PC-3 (cell line): ENCODE results near the gene RFC3.

Experiments
- EZH2 ChIP-seq: fragments of 300-600 bp; sonication (generic); IDR thresholded peaks from one replicate; pipeline ENCODE4 v1.6.1; 2017; ENCODE audit warnings: antibody characterized with exemption, mild to moderate bottlenecking, low read length; ENCODE audit not compliant: unreplicated experiment
- EZH2phosphoT487 ChIP-seq: fragments of 300-600 bp; sonication (generic); IDR thresholded peaks from 2 replicates; pipeline ENCODE4 v1.6.1; 2018; ENCODE audit warnings: mild to moderate bottlenecking, antibody characterized with exemption, low read length, borderline replicate concordance
- TF ChIP-seq, protein P1 (sequence below): fragments of 300-600 bp; sonication (generic); conservative IDR thresholded peaks from 2 replicates; pipeline ENCODE4 v1.5.1; 2017; ENCODE audit warnings: antibody characterized with exemption, low read depth, mild to moderate bottlenecking, low read length

DNA sequence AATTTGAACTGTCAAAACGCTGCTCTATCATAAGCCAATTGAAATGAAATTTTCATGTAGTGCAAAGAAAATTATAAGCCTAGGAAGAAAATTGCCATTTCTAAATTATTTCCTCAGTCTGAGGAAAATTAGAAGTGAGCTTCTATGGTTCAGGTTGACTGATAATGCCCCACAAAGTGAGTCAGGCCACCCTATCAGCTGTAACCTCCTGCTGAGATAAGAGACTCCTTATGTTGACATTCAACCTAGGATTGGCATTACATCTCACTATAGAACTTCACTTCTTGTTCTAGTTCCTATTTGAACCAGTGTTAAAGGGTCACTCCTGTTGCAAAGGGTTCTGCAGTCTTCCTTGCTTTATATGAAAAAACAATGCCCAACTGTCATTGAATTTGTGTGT, 32.6 kb upstream of the RFC3 start:
- TF ChIP-seq, protein P1, sequence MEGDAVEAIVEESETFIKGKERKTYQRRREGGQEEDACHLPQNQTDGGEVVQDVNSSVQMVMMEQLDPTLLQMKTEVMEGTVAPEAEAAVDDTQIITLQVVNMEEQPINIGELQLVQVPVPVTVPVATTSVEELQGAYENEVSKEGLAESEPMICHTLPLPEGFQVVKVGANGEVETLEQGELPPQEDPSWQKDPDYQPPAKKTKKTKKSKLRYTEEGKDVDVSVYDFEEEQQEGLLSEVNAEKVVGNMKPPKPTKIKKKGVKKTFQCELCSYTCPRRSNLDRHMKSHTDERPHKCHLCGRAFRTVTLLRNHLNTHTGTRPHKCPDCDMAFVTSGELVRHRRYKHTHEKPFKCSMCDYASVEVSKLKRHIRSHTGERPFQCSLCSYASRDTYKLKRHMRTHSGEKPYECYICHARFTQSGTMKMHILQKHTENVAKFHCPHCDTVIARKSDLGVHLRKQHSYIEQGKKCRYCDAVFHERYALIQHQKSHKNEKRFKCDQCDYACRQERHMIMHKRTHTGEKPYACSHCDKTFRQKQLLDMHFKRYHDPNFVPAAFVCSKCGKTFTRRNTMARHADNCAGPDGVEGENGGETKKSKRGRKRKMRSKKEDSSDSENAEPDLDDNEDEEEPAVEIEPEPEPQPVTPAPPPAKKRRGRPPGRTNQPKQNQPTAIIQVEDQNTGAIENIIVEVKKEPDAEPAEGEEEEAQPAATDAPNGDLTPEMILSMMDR = no peak
- TF ChIP-seq EZH2 (no peak), EZH2phosphoT487 (no peak)
